Esophagus squamous epithelium (tissue), 5 donors: Measurements from ENCODE around the gene FLT1. TPM values are rescaled to one million over a fixed set of nuclear protein-coding genes. Genes with fewer than 3 reads are reported as not detected.

Experiments used
- DNase-seq: peaks from one replicate; lab custom pipeline; 2025; lab: John Stamatoyannopoulos, UW
- H3K27ac ChIP-seq, 4 donors: fragments of 200-600 bp; sonication (generic); one replicate each; pipeline ENCODE4 v1.5.1; 2016 to 2019; ENCODE audit warnings: mild to moderate bottlenecking in 1 of 4
- H3K27me3 ChIP-seq, 4 donors: fragments of 200-600 bp; sonication (generic); 1 replicate in 3 of 4; 2 replicates in 1 of 4; pipeline versions ENCODE4 v1.5.1 to v1.6.0; 2017 to 2021; ENCODE audit warnings: antibody characterized with exemption in 1 of 4
- H3K36me3 ChIP-seq, 3 donors: fragments of 200-600 bp; sonication (generic); one replicate each; pipeline ENCODE4 v1.5.1; 2016 to 2019
- H3K4me1 ChIP-seq, 3 donors: fragments of 200-600 bp; sonication (generic); one replicate each; pipeline ENCODE4 v1.5.1; 2017 to 2019
- H3K4me3 ChIP-seq, 4 donors: fragments of 200-600 bp; sonication (generic); 1 replicate in 3 of 4; 2 replicates in 1 of 4; pipeline ENCODE4 v1.5.1; 2016 to 2019; ENCODE audit warnings: mild to moderate bottlenecking in 2 of 4, moderate library complexity in 1 of 4
- H3K9me3 ChIP-seq, 3 donors: fragments of 200-600 bp; sonication (generic); one replicate each; pipeline ENCODE4 v1.5.1; 2016 to 2019
- CTCF ChIP-seq, 6 experiments: fragments of 450-650 bp in 4 of 6; fragments of 200-600 bp in 2 of 6; sonication (generic) in 2 of 6; IDR thresholded peaks; one replicate each; pipeline ENCODE4 v1.5.1; 2016 to 2019; ENCODE audit warnings: antibody characterized with exemption in 6 of 6, mild to moderate bottlenecking in 4 of 6, moderate library complexity in 4 of 6
- POLR2A ChIP-seq, 4 donors: fragments of 450-650 bp; IDR thresholded peaks; one replicate each; pipeline ENCODE4 v1.6.1; 2017; ENCODE audit warnings: antibody characterized with exemption in 4 of 4, mild to moderate bottlenecking in 4 of 4, moderate library complexity in 3 of 4
- WGBS, 2 donors: methylation state at CpG; one replicate each; pipeline ENCODE4 v1.1.5; 2018; 5-methylcytosine and 5-hydroxymethylcytosine counted together
- intact Hi-C: fragments of 100-400 bp; cut with DNase I; formaldehyde crosslinking; loops from one replicate; pipeline ENCODE4 v1.15.0; 2022
- total RNA-seq, 4 donors: library from RNA; depleted of rRNA; stranded (reverse); fragments of >200 nt; gene quantifications; one replicate each; pipeline ENCODE4 v1.1.0, GENCODE V29; 2016
- donor health status: DM: yes; HTN: yes; CAD: no.

Gene FLT1
- total RNA-seq, 4 donors from 2014 or later = 2.1 to 16.4 (median 8.9) TPM

- 57 to 60% methylated on average over 11 of the region's 11 CpGs for WGBS, 2 donors
- TF ChIP-seq POLR2A (IDR thresholded peaks at IDR 0.05) (no peak), CTCF (IDR thresholded peaks at IDR 0.05) (no peak)
- intact Hi-C loops = no loop called here
- Histone ChIP-seq H3K27me3 (peaks cover 0 to 21% (median 0%) of the 10 kb centered on the region in 4 donors), H3K9me3 (no peaks in the 10 kb centered on the region), H3K4me1 (peaks cover 0 to 7% (median 7%) of the 10 kb centered on the region in 3 donors), H3K4me3 (no peak overlapping the region), H3K27ac (no peak overlapping the region), H3K36me3 (no peaks in the 10 kb centered on the region)
- DNase-seq = no peak
Measured at GRCh38 chr13:28476919-28477708, 17.8 kb downstream of the FLT1 start.

DNA sequence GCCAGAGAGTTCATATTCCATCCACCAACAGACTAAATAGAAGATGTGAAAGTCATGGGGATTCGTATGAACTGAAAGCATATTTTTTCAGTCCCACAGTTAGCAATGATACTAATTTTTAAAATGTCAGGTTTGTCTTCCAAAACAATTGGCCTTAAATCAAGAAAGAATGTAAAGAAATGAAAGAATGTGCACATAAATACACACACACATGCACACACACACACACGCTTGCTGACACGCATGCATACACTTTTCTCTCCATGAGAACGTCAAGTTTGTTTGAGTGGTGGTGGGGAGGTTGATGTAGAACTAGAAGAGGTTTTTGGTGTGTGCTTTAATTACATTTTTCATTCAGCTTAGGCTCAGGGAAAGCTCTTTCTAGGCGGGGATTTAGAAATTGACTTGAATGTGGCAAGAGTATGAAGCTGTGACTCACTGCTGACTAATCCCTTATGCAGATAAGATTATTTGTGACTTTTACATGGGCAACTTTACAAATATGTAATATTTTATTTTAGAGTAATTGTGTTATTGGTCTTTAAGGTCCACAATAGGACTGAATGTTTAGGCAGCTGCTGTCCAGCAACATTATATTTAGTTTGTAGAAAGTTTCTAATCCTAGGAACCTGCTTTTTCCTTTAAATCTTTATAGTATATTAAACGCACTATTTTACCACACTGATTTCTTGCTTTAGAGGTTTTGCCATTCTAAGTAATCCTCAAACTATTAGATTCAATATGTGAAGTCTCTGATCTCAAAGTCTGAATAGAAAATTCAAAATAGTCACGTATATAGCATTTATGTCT lies 18.8 kb downstream of the FLT1 start:
- Histone ChIP-seq H3K4me3 (no peak overlapping the region), H3K27me3 (peaks cover 0 to 16% (median 0%) of the 10 kb centered on the region in 4 donors), H3K4me1 (peaks cover 0 to 7% (median 7%) of the 10 kb centered on the region in 3 donors), H3K27ac (no peak overlapping the region), H3K36me3 (no peaks in the 10 kb centered on the region), H3K9me3 (no peaks in the 10 kb centered on the region)
- intact Hi-C loops = no loop called here
- TF ChIP-seq POLR2A (IDR thresholded peaks at IDR 0.05) (no peak), CTCF (IDR thresholded peaks at IDR 0.05) (no peak)
- DNase-seq = no peak
- 26 to 36% methylated on average over 7 of the region's 7 CpGs for WGBS, 2 donors

- H3K4me3 ChIP-seq = no peak overlapping the region
- no peaks in the 10 kb centered on the region for H3K9me3 ChIP-seq
- peaks cover 0 to 11% (median 0%) of the 10 kb centered on the region in 4 donors for H3K27me3 ChIP-seq
- intact Hi-C loops = no loop called here
- no peak for DNase-seq
- WGBS, 2 donors = 85 to 87% methylated on average over 1 of the region's 1 CpG
- H3K36me3 ChIP-seq = no peaks in the 10 kb centered on the region
- no peak for TF ChIP-seq CTCF (IDR thresholded peaks at IDR 0.05)
- TF ChIP-seq POLR2A (IDR thresholded peaks at IDR 0.05) = no peak
- H3K27ac ChIP-seq = no peak overlapping the region
- H3K4me1 ChIP-seq = peaks cover 0 to 7% (median 7%) of the 10 kb centered on the region in 3 donors
Measured at GRCh38 chr13:28474491-28475134, 20.3 kb downstream of the FLT1 start.

DNA sequence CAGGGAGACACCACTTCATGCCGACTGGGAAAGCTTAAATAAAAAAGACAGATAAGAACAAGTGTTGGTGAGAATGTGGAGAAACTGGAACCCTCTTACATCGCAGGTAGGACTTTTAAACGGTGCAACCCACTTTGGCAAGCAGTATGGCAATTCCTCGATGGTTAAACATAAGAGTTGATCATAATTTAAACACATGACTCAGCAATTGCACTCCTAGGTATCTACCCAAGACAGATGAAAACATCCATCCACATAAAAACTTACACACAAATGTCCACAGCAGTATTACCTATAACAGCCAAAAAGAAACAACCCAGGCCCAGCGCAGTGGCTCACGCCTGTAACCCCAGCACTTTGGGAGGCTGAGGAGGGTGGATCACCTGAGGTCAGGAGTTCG lies 21.9 kb downstream of the FLT1 start:
- Histone ChIP-seq H3K4me3 (no peak overlapping the region), H3K27me3 (peaks cover 0 to 20% (median 0%) of the 10 kb centered on the region in 4 donors), H3K9me3 (no peaks in the 10 kb centered on the region), H3K27ac (no peak overlapping the region), H3K4me1 (peaks cover 0 to 7% (median 7%) of the 10 kb centered on the region in 3 donors), H3K36me3 (no peaks in the 10 kb centered on the region)
- intact Hi-C loops = no loop called here
- 72 to 78% methylated on average over 6 to 7 of the region's 7 CpGs for WGBS, 2 donors
- no peak for TF ChIP-seq POLR2A (IDR thresholded peaks at IDR 0.05)
- no peak for TF ChIP-seq CTCF (IDR thresholded peaks at IDR 0.05)
- no peak for DNase-seq
